ENCODE data around the gene BDKRB2. TPM values are rescaled to one million over a fixed set of nuclear protein-coding genes. Genes with fewer than 3 reads are reported as not detected.
A peak's percentile ranks its signal among the peaks of the same experiment; 100 is the strongest.
"Not testable (repeated sequence)": the region's sequence is repeated elsewhere in the genome, so short reads cannot be mapped to it uniquely, and the experiment has no call there.

The BDKRB2 gene
- total RNA-seq, 2 donors from 2014 or later: 2.0 to 5.4 TPM

DNA sequence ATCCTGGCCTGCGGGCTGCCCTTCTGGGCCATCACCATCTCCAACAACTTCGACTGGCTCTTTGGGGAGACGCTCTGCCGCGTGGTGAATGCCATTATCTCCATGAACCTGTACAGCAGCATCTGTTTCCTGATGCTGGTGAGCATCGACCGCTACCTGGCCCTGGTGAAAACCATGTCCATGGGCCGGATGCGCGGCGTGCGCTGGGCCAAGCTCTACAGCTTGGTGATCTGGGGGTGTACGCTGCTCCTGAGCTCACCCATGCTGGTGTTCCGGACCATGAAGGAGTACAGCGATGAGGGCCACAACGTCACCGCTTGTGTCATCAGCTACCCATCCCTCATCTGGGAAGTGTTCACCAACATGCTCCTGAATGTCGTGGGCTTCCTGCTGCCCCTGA lies 36.0 kb downstream of the BDKRB2 start:
- intact Hi-C loops (cut with DNase I): no loop called here
- no peak for DNase-seq
- ATAC-seq: no peak

DNA sequence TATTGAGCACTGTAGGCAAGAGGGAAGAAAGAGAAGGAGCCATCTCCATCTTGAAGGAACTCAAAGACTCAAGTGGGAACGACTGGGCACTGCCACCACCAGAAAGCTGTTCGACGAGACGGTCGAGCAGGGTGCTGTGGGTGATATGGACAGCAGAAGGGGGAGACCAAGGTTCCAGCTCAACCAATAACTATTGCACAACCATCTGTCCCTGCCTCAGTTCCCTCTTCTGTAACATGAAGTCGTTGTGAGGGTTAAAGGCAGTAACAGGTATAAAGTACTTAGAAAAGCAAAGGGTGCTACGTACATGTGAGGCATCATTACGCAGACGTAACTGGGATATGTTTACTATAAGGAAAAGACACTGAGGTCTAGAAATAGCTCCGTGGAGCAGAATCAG lies 37.5 kb downstream of the BDKRB2 start:
- intact Hi-C loops (cut with DNase I): no loop called here
- ATAC-seq: no peak
- DNase-seq: no peak

DNA sequence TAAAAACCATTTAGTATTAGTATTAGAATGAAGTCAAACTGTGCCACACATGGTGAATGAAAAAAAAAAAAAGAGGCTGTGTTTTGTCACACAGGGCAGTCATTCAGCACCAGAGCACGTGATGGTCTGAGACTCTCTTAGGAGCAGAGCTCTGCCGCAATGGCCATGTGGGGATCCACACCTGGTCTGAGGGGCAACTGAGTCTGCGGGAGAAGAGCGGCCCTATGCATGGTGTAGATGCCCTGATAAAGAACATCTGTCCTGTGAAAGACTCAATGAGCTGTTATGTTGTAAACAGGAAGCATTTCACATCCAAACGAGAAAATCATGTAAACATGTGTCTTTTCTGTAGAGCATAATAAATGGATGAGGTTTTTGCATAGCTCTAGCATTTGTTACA lies 39.1 kb downstream of the BDKRB2 start:
- intact Hi-C loops (cut with DNase I): no loop called here
- DNase-seq (no peak), ATAC-seq (no peak)

DNA sequence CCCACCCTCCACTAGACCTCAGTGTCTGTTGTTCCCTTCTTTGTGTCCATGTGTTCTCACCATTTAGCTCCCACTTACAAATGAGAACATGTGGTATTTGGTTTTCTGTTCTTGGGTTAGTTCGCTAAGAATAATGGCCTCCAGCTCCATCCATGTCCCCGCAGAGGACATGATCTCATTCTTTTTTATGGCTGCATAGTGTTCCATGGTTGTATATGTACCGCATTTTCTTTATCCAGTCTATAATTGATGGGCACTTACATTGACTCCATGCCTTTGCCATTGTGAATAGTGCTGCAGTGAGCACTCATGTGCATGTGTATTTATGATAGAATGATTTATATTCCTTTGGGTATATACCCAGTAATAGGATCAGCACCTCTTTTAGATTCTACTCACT lies 40.4 kb downstream of the BDKRB2 start:
- intact Hi-C loops (cut with DNase I): not testable (repeated sequence)

DNA sequence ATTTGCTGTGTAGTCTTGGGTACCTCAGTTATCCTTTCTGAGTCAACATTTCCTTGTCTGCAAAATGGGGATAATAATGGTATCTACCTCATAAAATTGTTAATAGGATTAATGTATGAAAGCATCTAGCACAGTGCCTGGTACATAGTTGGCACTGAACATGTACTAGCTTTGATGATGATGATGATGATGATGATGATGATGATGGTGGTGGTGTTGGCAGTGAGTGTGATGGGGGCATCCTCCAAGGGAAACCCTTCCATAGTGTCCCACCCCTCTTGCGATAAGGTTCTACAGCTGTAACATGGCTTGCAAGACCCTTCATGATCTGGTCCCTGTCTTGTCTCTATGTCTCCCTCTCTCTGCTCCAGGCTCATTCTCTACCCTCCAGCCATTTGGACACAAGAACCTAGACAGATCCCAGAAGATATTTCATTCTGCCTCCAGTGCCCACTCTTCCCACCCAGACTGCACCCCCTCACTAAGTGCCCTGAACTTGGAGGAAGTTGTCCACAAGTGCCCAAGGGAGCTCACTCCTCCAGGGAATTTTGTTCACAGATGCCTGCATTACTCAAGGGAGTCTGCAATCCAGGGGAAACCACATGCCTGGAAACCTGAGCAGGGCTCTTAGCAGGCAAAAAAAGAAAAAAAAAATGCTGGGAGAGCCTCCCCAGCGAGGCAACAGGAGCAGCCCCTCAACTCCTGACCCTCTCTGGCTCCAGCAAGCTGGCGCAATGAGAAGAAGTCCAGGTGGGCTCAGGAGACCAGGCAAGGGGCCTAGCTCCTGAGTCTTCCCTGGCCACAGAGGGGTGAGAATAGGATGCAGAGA lies 41.3 kb downstream of the BDKRB2 start:
- ATAC-seq (peak in 1 of 2 donors; percentile 7), DNase-seq (no peak)
- intact Hi-C loops (cut with DNase I): no loop called here

More for the DNA sequence above, 40.4 kb downstream of the BDKRB2 start:
- DNase-seq, ATAC-seq: not testable (repeated sequence)

DNA sequence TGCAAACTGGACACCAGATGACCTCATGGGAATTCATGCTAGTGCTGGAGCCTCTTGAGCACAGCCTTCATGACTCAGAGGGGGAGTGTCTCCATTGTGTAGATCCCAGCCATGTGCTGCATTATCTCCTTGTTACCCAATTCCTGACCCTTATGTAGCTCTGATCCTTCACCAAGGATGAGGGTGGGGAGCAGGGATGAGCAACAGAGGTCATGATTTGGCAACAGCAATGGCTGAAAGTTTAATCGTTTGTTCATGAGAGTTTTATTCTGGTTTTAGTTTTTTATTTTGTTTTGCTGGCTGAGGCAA lies 41.9 kb downstream of the BDKRB2 start:
- ATAC-seq (peak; percentile 34 to 92), DNase-seq (no peak)
- intact Hi-C loops (cut with DNase I): no loop called here

DNA sequence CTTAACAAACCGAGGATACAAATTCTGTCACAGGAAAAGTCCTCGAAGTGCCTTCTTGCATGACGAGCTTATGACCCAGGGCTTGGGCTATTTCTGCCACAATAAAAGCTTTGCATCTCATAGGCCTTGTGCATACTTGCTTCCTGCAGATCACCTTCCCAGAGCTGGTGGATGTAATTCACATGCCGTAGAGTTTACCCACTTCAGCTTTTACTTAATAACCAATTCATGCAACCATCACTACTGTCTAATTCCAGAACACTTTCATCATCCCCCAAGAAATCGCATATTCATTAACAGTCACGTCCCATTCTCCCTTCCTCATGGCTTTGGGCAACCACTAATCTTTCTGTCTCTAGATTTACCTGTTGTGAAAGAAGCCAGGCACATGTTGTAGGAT lies 42.4 kb downstream of the BDKRB2 start:
- no peak for ATAC-seq
- no peak for DNase-seq
- intact Hi-C loops (cut with DNase I): no loop called here

DNA sequence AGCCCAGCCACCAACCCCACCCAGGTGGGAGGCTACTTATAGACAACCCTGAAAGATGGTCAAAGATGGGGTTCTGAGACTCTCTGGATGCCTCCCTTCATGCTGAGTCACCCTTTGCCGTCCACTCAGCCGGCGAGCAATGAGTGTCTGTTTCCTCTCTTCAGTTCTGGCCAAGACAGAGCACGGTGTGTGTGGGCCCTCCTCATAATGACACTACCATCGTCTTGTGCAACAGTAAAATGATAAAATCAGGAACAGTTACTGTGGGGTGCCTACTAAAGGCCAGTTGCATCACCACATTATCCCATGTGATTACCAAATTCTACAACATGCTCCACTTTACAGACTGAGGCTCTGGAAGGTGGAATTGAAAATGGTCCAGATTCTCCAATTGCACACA lies 44.4 kb downstream of the BDKRB2 start:
- ATAC-seq (peak in 1 of 2 donors; percentile 78), DNase-seq (no peak)
- intact Hi-C loops (cut with DNase I): no loop called here

DNA sequence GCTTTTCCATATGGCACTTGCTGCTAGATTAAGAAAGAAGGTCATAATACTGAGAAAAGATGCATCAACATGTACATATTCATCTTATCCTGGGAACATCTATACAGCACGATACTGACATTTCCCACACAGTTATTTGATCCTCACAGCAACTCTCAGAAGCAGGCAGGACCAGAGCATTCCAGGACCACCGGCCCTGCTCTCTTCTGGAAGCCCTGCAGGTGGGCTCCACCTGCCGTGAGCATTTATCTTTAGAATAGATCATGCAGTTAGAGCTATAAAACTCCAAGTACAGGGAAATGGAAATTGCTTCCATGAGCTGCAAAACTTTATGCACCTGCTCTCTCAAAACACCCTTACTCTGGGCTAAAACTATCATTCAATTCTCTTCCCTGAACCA lies 45.8 kb downstream of the BDKRB2 start:
- intact Hi-C loops (cut with DNase I): no loop called here
- ATAC-seq (no peak), DNase-seq (no peak)

DNA sequence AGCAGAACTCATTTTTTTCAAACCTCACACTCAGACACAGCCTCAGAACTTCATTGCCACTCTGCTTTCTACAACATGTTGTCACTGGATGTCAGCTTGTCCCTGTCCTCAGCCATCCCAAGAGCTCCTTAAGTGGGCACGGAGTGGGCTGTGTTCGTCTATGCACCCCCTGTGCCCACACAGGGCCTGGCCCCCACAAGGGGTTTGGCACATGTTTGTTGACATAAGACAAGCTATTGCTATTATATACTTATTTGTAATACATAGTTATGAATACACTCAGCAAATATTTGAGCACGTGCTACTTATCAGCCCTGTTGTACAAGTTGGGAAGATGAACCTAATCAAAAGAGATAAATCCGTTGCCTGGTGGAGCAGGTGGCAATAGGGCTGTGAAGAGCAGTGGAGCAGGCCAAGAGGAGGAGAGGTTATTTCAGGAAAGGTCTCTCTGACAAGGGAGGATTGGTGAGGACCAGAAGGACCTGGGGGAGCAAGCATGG lies 47.1 kb downstream of the BDKRB2 start:
- DNase-seq (no peak), ATAC-seq (no peak)
- intact Hi-C loops (cut with DNase I): no loop called here

DNA sequence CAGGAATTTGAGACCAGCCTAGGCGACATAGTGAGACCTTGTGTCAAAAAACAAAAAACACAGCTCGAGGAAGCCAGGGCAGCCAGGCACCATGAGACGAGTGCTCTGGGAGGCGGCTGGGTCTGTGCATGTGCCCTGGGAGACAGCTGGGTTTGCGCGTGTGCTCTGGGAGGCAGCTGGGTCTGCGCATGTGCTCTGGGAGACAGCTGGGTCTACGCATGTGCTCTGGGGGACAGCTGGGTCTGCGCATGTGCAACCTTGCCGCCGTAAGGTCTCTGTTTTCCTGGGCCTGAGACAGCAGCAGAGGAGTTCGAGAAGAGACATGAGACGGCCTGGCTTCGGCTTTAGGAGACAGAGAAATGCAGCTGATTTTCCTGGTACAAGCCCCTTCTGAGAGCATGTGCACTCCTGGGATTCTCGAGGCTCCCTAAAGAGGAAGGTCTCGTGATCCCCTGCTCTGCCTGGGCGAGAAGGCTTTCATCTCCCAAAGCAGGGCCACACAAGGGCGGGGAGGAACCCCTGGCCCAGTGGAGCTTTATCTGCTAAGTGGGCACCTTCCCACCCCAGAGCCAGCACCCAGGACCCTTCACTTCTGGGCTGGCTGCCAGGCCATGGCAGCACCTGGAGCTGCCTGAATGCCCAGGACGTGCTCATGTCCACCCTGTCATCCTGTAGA lies 47.8 kb downstream of the BDKRB2 start:
- ATAC-seq (no peak), DNase-seq (no peak)
- intact Hi-C loops (cut with DNase I): no loop called here

DNA sequence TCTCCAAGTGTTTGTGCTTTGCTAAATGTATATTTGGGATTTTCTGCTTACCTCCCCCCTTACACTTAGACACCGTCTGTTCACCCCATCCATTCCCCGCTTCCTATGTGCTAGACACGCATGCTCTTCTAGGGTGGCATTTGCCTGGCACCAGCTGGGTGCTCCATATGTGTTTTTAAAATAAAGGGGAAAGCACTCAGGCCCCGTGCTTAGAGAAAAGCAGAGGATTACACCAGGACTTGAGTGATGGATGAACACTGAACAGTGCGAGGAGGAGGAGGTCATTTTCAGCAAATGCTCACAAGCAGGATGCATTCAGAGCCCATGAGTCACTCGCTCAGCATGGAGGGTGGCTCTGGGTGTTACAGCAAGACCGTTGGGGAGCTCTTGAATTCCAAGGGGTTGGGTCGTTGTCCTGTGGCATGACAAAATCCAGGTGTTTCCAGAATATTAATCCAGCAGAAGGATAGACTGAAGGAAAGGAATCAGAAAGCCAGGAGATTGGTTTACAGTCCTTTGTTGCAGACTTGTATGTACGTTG lies 48.4 kb downstream of the BDKRB2 start:
- intact Hi-C loops (cut with DNase I): no loop called here
- no peak for DNase-seq
- peak in 1 of 2 donors; percentile 71 for ATAC-seq

DNA sequence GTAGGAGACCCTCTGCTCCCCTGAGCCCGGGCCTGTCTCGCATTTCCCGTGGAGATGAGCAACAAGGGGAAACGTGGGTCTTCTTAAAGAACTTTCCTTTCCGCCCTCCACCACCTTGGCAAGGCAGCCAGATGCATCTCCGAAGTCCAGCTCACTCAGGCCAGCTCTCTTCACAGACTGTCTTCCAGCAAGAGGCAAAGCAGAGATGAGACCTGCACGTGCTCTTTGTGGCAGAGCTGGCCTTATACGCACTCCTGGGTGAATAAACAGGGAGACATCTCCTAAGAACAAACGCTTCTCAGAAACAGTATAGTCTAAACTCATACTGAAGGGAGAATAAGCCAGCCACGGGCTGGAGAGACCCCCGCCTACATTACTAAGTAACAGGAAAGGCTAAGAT lies 50.0 kb downstream of the BDKRB2 start:
- no peak for DNase-seq
- no peak for ATAC-seq
- intact Hi-C loops (cut with DNase I): no loop called here

DNA sequence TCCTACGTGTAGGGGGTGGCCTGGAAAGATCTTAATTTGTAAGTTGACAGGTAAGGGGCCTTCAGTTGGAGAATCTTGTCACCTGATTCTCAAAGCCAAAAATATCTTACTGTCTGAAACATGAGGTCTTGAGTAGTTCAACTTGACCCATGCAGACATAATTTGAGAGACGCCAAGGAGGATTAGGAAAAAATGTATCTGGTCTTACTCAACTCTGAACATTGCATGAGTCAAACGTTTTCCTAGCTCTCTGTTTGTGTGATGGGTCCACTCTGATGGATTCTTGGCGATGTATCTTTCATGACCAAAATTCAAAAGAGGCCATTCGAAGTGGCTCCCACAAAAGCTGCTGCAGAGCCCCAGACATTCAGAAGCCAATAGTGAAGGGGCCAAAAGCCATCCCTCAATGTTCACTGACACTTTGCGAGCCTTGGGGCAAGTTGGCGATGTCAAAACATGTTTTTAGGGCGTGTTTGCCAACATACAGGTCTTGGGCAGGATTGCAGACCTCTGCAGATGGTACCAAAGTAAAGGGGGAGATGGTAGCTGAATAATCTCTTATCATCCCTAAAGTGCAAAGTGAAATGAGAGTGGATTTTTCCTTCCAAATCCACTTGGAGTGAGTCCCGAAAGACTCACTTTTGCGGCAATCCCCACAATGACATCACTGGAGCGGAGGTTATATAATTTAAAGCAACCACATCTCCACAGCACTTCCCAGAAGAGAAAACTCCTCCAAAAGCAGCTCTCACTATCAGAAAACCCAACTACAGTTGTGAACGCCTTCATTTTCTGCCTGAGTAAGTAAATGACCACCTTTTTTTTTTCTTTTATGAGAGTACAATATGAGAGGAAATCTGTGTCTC lies 51.1 kb downstream of the BDKRB2 start, which contains the start of gene BDKRB1:
Gene BDKRB1, plus strand, starts transcription at position 710 of the 866 bp plus-strand sequence. CDS start 7,473 bp downstream, outside the sequence.
- ATAC-seq (peak; percentile 67 to 82), DNase-seq (no peak)
- intact Hi-C loops (cut with DNase I): no loop called here

DNA sequence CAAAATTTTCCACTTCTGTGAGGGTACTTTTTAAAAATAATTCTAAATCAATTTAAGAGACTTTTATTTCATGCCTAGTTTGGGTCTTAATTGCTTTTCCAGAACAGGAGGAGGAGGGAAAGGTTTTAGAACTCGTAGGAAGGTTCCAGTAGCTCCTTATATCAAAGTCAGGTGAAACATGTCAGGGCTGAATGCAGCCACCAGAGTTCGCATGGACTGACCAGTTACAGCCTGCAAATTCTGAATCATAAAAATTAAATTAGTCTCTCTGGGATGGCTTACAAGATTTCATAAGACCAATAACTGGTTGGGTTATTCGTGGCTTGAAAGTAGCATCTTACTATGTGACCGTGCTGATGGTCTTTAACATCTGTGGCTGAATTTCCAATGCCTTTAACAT lies 51.8 kb downstream of the BDKRB2 start:
- DNase-seq (no peak), ATAC-seq (peak in 1 of 2 donors; percentile 38)
- intact Hi-C loops (cut with DNase I): no loop called here

DNA sequence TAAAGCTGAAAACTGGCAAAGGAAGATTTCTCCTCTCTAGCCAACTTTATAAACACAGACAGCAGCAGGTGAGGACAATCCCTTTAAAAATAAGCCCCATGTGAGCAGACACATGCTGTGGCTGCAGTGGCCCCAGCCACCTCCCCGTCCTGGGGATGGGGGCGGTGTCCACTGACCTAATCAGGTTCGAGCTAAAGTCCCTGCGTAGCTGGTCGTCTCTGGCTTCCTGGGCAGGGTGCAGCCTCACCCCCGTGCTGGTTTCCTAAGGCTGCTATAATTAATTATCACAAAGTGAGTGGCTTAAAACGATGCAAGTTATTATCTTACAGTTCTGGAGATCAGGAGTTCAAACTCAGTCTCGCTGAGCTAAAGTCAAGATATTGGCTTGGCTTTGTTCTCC lies 52.4 kb downstream of the BDKRB2 start:
- DNase-seq: no peak
- no peak for ATAC-seq
- intact Hi-C loops (cut with DNase I): no loop called here

DNA sequence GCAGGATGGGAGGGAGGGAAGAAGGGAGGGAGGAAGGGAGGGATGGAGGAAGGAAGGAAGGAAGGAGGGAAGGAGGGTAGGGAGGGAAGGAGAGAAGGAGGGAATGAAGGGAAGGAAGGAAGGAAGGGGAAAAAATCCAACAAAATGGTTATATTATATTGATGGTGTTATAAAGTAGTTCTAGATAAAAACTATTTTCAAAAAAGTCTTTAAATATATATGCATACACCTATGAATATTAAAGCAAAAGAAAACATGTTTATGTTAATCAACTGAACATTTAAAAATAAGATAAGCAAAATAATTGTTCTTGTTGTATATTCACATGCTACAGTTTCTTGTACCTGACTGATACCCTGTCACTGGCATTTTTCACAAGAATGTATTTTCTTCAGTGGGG lies 53.3 kb downstream of the BDKRB2 start:
- DNase-seq: no peak
- ATAC-seq: no peak
- intact Hi-C loops (cut with DNase I): no loop called here

DNA sequence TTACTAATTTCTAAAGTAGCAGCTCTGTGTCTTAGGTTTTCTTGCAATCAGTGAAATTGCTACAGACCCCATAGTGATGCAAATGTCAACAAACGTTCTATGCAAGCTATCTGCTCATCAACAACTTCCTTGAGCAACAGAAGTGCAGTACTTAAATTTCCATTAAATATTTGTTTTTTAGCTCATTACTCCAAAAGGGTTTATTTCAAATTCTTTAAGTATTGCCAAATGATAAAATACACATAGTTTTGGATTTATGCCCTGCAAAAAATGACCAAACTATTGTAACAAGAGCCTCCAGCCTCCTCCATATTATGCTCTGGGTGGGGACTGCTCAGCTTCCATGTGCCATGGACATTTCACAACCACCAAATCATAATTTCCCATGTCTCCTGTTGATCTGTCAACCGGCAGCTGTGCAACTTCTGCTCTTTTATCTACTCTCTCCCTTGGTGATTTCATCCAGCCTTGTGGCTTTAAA lies 55.7 kb downstream of the BDKRB2 start:
- intact Hi-C loops (cut with DNase I): no loop called here
- no peak for DNase-seq
- ATAC-seq: no peak

DNA sequence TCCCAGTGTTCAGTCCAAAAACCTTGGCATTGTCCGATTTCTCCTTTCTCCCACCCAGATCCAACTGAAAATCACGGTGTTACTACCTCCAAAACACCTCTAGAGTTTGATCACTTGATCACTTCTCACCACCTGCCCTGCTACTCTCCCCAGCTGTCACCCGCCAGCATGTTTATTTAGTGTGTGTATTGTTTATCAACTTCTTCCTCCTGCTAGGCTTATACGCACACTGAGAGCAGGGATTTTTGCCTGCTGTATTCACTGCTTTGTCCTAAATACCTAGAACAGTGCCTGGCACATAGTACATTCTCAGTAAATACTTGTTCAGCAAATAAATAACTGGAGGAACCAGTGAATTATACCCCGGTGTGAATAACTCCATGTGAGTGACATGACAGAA lies 56.4 kb downstream of the BDKRB2 start:
- ATAC-seq (no peak), DNase-seq (no peak)
- intact Hi-C loops (cut with DNase I): no loop called here
